HCT116 (cell line): Measurements from ENCODE around the gene TMOD4. TPM values are rescaled to one million over a fixed set of nuclear protein-coding genes. Genes with fewer than 3 reads are reported as not detected.

ENCODE experiments used
- ATAC-seq: fragments of 200-7000 bp; cut with Tn5 transposase; 2 replicates; pipeline ENCODE4 v1.9.1; 2020; ENCODE audit warnings: mild to moderate bottlenecking, moderate library complexity
- BruUV-seq: library from RNA; stranded (reverse); fragments of 400-500 nt; replicated peaks from 2 replicates; lab custom pipeline; 2021; lab: Mats Ljungman, UMichigan
- CTCF ChIA-PET: fragments of 300-600 bp; sonication (Branson Sonifier 250); formaldehyde crosslinking; loops from one replicate; lab custom pipeline; 2021; ENCODE audit warnings: antibody characterized with exemption; lab: Charles Lee
- POLR2A ChIA-PET: fragments of 300-600, 350-600 bp; sonication (Branson Sonifier 250); formaldehyde crosslinking; loops from one replicate; lab custom pipeline; 2021; ENCODE audit warnings: antibody characterized with exemption; lab: Charles Lee
- RAD21 ChIA-PET, 2 experiments: fragments of 300-600 bp; sonication (Branson Sonifier 250); formaldehyde crosslinking; loops; one replicate each; lab custom pipeline; 2023; ENCODE audit warnings: low total read pairs in 2 of 2; ENCODE audit not compliant: uncharacterized antibody in 2 of 2, unreplicated experiment in 2 of 2, low non-redundant PET in 1 of 2; lab: Charles Lee
- DNase-seq: peaks from one replicate; pipeline ENCODE4 v3.0.0-alpha.2; 2010; ENCODE audit warnings: low read depth, low spot score
- H2AFZ ChIP-seq: fragments of 200-600 bp; shearing (Covaris generic), sonication (generic); 2 replicates; pipeline ENCODE4 v1.6.1; 2017; ENCODE audit warnings: low read depth, mixed run types, mixed read lengths, antibody characterized with exemption, low read length; ENCODE audit not compliant: poor library complexity, severe bottlenecking
- H3K27ac ChIP-seq: 2 replicates; pipeline ENCODE4 v1.5.1; 2012; ENCODE audit warnings: low read depth, low read length
- H3K27me3 ChIP-seq: fragments of 200-600 bp; sonication (generic); 2 replicates; pipeline ENCODE4 v1.6.1; 2016; ENCODE audit warnings: mixed run types, low read length, mixed read lengths; ENCODE audit not compliant: insufficient read depth
- H3K36me3 ChIP-seq, 2 experiments: fragments of 200-500 bp in 1 of 2; fragments of 200-600 bp in 1 of 2; sonication (Bioruptor generic) in 1 of 2; sonication (generic) in 1 of 2; 2 replicates each; pipeline versions ENCODE4 v1.5.1 to v1.6.1; 2014 to 2016; ENCODE audit warnings: low read length in 2 of 2, inconsistent platforms in 1 of 2, mixed read lengths in 1 of 2, mixed run types in 1 of 2; ENCODE audit not compliant: insufficient read depth in 2 of 2, control insufficient read depth in 1 of 2
- H3K4me1 ChIP-seq, 2 experiments: fragments of 200-600 bp in 1 of 2; sonication (generic) in 1 of 2; 2 replicates each; pipeline versions ENCODE4 v1.5.1 to v1.6.1; 2012 to 2017; ENCODE audit warnings: low read length in 2 of 2, inconsistent platforms in 1 of 2, mild to moderate bottlenecking in 1 of 2, mixed read lengths in 1 of 2, mixed run types in 1 of 2, moderate library complexity in 1 of 2; ENCODE audit not compliant: insufficient read depth in 2 of 2, control insufficient read depth in 1 of 2
- H3K4me2 ChIP-seq: fragments of 200-600 bp; sonication (generic); 2 replicates; pipeline ENCODE4 v1.6.1; 2017; ENCODE audit warnings: mixed run types, low read length, mixed read lengths
- H3K4me3 ChIP-seq, 2 experiments: fragments of 200-600 bp in 1 of 2; sonication (generic) in 1 of 2; replicated peaks in 1 of 2; 2 replicates each; pipeline ENCODE4 v1.5.1; 2011 to 2016; ENCODE audit warnings: low read length in 2 of 2, control low read depth in 1 of 2, low read depth in 1 of 2, mild to moderate bottlenecking in 1 of 2, mixed read lengths in 1 of 2, mixed run types in 1 of 2
- H3K79me2 ChIP-seq: fragments of 200-600 bp; sonication (generic); 2 replicates; pipeline ENCODE4 v1.6.1; 2017; ENCODE audit warnings: mild to moderate bottlenecking, mixed run types, low read length, moderate library complexity, mixed read lengths; ENCODE audit not compliant: insufficient read depth
- H3K9ac ChIP-seq: fragments of 200-600 bp; sonication (generic); 2 replicates; pipeline ENCODE4 v1.6.1; 2016; ENCODE audit warnings: low read length, mixed read lengths
- H3K9me2 ChIP-seq: fragments of 200-600 bp; sonication (generic), shearing (Covaris generic); 2 replicates; pipeline ENCODE4 v1.6.1; 2017; ENCODE audit warnings: mixed run types, mild to moderate bottlenecking, moderate library complexity; ENCODE audit not compliant: insufficient read depth
- H3K9me3 ChIP-seq, 2 experiments: fragments of 200-500 bp in 1 of 2; fragments of 200-600 bp in 1 of 2; sonication (Bioruptor generic) in 1 of 2; sonication (generic) in 1 of 2; 2 replicates each; pipeline ENCODE4 v1.6.1; 2014 to 2017; ENCODE audit warnings: low read length in 2 of 2, mixed read lengths in 2 of 2, inconsistent platforms in 1 of 2, low read depth in 1 of 2, mild to moderate bottlenecking in 1 of 2, mixed run types in 1 of 2, moderate library complexity in 1 of 2; ENCODE audit not compliant: control insufficient read depth in 1 of 2, insufficient read depth in 1 of 2
- H4K20me1 ChIP-seq: fragments of 200-600 bp; sonication (generic), shearing (Covaris generic); 2 replicates; pipeline ENCODE4 v1.6.1; 2017; ENCODE audit warnings: mixed run types, mild to moderate bottlenecking, moderate library complexity; ENCODE audit not compliant: insufficient read depth
- CBX3 ChIP-seq: IDR thresholded peaks from 2 replicates; pipeline ENCODE4 v1.6.1; 2012; ENCODE audit warnings: low read depth
- CEBPB ChIP-seq: IDR thresholded peaks from 2 replicates; pipeline ENCODE4 v1.6.1; 2012; ENCODE audit warnings: low read depth
- CTCF ChIP-seq, 3 experiments: fragments of 200-600 bp in 1 of 3; sonication (generic) in 1 of 3; IDR thresholded peaks in 2 of 3; conservative IDR thresholded peaks in 1 of 3; 2 replicates each; pipeline ENCODE4 v1.5.1; 2012 to 2017; ENCODE audit warnings: low read depth in 2 of 3, low read length in 2 of 3, antibody characterized with exemption in 1 of 3, borderline replicate concordance in 1 of 3, control low read depth in 1 of 3, mild to moderate bottlenecking in 1 of 3, mixed read lengths in 1 of 3, mixed run types in 1 of 3, moderate library complexity in 1 of 3; ENCODE audit not compliant: insufficient read depth in 1 of 3
- ELF1 ChIP-seq: IDR thresholded peaks from 2 replicates; pipeline ENCODE4 v1.6.1; 2012; ENCODE audit warnings: low read depth, borderline replicate concordance
- EZH2 ChIP-seq: fragments of 200-600 bp; sonication (generic); IDR thresholded peaks from 2 replicates; pipeline ENCODE4 v1.6.1; 2017; ENCODE audit warnings: antibody characterized with exemption, mixed run types
- EZH2phosphoT487 ChIP-seq: fragments of 200-600 bp; IDR thresholded peaks from 2 replicates; pipeline ENCODE4 v1.6.1; 2018; ENCODE audit warnings: antibody characterized with exemption, borderline replicate concordance
- FOSL1 ChIP-seq: IDR thresholded peaks from 2 replicates; pipeline ENCODE4 v1.6.1; 2012; ENCODE audit warnings: low read depth
- JUND ChIP-seq: IDR thresholded peaks from 2 replicates; pipeline ENCODE4 v1.6.1; 2012
- POLR2A ChIP-seq: IDR thresholded peaks from 2 replicates; pipeline ENCODE4 v1.7.0; 2011; ENCODE audit warnings: borderline replicate concordance; ENCODE audit not compliant: insufficient read depth, insufficient read length; ENCODE audit errors: extremely low read depth
- RAD21 ChIP-seq: IDR thresholded peaks from 2 replicates; pipeline ENCODE4 v1.6.1; 2012; ENCODE audit warnings: low read depth, mild to moderate bottlenecking
- SP1 ChIP-seq: IDR thresholded peaks from 2 replicates; pipeline ENCODE4 v1.6.1; 2012; ENCODE audit warnings: low read depth
- TCF7L2 ChIP-seq: IDR thresholded peaks from 2 replicates; pipeline ENCODE4 v1.7.0; 2011; ENCODE audit warnings: borderline replicate concordance, inconsistent platforms; ENCODE audit not compliant: insufficient read depth, insufficient read length; ENCODE audit errors: extremely low read depth
- YY1 ChIP-seq: IDR thresholded peaks from 2 replicates; pipeline ENCODE4 v1.6.1; 2011; ENCODE audit warnings: low read length, low read depth, moderate library complexity, mild to moderate bottlenecking; ENCODE audit not compliant: insufficient replicate concordance; ENCODE audit errors: extremely low read depth
- ZNF274 ChIP-seq: fragments of 200-500 bp; sonication (Bioruptor generic); IDR thresholded peaks from 2 replicates; pipeline ENCODE4 v1.6.1; 2014; ENCODE audit warnings: mild to moderate bottlenecking, low read depth, low read length, inconsistent platforms
- intact Hi-C: fragments of 100-400 bp; cut with micrococcal nuclease; formaldehyde crosslinking; loops from 2 replicates; pipeline ENCODE4 v1.10.0; 2022
- total RNA-seq: library from RNA; stranded (reverse); gene quantifications from one replicate; pipeline ENCODE4 v1.2.1, GENCODE V29; 2021; ENCODE audit not compliant: unreplicated experiment
- TF ChIP-seq, protein P1 (sequence below): IDR thresholded peaks from 2 replicates; pipeline ENCODE4 v1.6.1; 2012

The TMOD4 gene
- total RNA-seq, 1 experiment from 2014 or later, result 1.8 TPM

DNA sequence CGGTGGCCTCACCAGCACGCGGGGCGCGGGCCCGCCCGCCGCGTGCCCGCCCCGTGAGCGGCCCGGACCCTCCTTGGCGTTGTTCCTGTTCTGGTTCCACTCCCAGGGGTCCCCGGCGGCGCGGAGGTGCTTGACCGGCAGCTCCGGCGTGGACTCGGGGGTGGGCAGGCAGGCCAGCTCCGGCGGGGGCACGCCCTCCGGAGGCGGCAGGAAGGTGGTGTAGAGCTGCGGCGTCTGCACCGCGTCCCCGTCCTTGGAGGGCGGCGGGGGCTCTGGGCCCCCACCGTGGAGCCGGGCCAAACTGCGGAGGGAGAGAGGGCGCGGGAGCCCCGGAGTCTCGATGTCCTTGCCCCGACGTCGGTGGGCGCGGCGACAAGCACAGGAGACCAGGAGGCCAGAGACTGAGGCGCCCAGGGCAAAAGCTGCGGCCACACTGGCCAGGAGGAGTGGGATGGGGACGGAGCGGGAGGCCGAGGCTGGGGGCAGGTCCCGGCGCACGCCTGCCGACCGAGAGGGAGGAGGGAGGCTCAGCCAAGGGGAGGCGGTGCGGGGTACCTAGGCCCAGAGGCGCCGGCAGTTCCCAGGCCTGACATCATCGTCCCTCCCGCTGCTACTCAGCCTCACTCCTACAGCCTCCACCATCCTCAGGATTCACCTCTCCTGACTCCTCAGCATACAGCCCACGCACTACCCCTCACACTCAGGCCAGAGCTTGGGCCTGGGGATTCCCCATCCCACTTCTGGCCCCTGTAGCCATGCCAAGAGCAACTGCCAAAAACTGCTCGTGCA, 42.6 kb downstream of the TMOD4 start:
- ATAC-seq (no peak), DNase-seq (no peak)
- no peaks in the 10 kb centered on the region for H4K20me1 ChIP-seq
- no peak for TF ChIP-seq TCF7L2
- TF ChIP-seq SP1, result no peak
- no peak for TF ChIP-seq ZNF274
- TF ChIP-seq, protein P1, sequence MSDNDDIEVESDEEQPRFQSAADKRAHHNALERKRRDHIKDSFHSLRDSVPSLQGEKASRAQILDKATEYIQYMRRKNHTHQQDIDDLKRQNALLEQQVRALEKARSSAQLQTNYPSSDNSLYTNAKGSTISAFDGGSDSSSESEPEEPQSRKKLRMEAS, result no peak
- TF ChIP-seq POLR2A, result no peak
- no peak for TF ChIP-seq CTCF (IDR thresholded peaks at IDR 0.05 in 2 of 3, conservative IDR thresholded peaks at IDR 0.05 in 1 of 3; ENCODE audit: borderline replicate concordance in 1 of 3, insufficient read depth in 1 of 3, low read depth in 2 of 3, low read length in 2 of 3)
- no peak for TF ChIP-seq YY1
- TF ChIP-seq EZH2, result no peak
- no peak for TF ChIP-seq JUND
- no peak for TF ChIP-seq CBX3
- TF ChIP-seq EZH2phosphoT487, result no peak
- TF ChIP-seq FOSL1, result no peak
- TF ChIP-seq ELF1, result no peak
- TF ChIP-seq CEBPB, result no peak
- TF ChIP-seq RAD21, result no peak
- no peak overlapping the region for H2AFZ ChIP-seq
- H3K36me3 ChIP-seq, result no peaks in the 10 kb centered on the region
- no peak overlapping the region for H3K9ac ChIP-seq
- H3K9me2 ChIP-seq, result no peaks in the 10 kb centered on the region
- CTCF ChIA-PET, result no interaction called here
- H3K27ac ChIP-seq, result no peak overlapping the region
- H3K9me3 ChIP-seq, result no peaks in the 10 kb centered on the region
- no peaks in the 10 kb centered on the region for H3K4me1 ChIP-seq
- H3K4me2 ChIP-seq, result no peak overlapping the region
- BruUV-seq, result no TSS peak
- no peaks in the 10 kb centered on the region for H3K79me2 ChIP-seq
- no peak overlapping the region for H3K4me3 ChIP-seq
- intact Hi-C loops, result no loop called here
- POLR2A ChIA-PET, result no interaction called here
- H3K27me3 ChIP-seq, result no peaks in the 10 kb centered on the region
- RAD21 ChIA-PET, result no interaction called here
